GM12872 (cell line): Measurements from ENCODE around the gene SREBF2.

Experiments used
- TF ChIP-seq, protein P1 (sequence below): IDR thresholded peaks from 3 replicates; pipeline ENCODE4 v1.5.1; 2011; ENCODE audit warnings: low read depth, mild to moderate bottlenecking, low read length, moderate library complexity; ENCODE audit not compliant: insufficient read depth

The SREBF2 gene

DNA sequence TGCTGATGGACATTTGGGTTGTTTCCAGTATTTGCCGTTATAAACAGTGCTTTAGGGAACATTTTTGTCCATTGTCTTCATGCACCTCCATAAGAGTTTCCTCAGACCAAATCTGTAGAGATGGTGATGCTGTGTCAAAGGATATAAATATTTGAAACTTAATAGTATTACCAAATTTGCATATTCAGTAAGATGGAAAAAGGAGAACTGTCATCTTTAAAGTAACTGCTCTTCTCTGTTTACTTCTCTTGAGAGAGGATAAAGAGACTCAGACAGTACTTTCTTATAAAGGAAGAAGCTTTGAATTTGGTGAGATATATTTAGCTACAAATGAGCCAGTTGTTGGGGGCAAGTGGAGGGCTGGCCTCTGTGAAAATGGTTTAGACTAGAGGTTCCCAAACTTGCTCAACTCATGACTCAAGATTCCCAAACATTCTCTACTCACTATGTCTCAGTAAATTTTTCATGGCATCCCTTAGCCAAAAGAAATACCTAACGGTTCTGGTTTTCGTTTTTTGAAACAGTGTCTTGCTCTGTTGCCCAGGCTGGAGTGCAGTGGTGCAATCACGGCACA is 55.8 kb downstream of the SREBF2 start:
- TF ChIP-seq, protein P1, sequence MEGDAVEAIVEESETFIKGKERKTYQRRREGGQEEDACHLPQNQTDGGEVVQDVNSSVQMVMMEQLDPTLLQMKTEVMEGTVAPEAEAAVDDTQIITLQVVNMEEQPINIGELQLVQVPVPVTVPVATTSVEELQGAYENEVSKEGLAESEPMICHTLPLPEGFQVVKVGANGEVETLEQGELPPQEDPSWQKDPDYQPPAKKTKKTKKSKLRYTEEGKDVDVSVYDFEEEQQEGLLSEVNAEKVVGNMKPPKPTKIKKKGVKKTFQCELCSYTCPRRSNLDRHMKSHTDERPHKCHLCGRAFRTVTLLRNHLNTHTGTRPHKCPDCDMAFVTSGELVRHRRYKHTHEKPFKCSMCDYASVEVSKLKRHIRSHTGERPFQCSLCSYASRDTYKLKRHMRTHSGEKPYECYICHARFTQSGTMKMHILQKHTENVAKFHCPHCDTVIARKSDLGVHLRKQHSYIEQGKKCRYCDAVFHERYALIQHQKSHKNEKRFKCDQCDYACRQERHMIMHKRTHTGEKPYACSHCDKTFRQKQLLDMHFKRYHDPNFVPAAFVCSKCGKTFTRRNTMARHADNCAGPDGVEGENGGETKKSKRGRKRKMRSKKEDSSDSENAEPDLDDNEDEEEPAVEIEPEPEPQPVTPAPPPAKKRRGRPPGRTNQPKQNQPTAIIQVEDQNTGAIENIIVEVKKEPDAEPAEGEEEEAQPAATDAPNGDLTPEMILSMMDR = no peak

DNA sequence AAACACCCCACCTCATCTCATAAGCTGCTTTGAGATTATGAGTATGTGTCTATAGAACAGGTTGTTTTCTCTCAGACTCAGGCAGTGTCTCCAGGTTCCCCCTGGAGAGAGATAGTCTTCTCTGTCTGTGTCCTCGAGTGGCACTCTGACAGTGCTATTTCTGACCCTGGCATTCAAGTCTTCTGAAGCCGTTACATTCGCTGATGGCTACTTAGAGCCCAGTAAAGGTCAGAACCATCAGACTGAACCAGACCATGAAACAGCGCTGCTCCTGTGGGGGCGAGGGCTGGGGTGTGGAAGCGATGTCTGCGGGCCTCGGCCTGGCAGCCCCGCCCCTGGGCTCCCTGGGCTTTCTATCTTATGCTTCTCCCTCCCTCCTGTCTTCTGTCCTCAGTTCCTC is 58.5 kb downstream of the SREBF2 start:
- TF ChIP-seq, protein P1 = no peak

DNA sequence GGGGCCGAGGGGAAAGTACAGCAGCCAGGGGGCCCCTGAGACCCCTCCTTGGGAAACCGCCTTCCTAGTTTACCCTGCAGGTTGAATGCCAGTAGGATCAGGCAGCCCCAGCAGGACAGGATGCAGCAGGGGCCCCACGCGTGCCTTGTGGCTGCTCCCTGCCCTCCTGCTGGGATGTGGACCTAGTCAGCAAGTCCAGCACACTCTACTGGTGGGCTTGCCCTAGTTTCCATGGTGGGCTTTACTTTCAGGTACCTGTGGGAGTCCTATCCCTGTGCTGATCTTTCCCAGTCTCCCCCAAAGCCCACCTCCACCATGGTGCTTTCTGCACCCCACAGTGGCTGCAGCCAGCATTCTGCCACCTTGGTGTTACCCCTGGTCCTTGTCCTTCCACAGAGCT is 59.8 kb downstream of the SREBF2 start:
- TF ChIP-seq, protein P1 = no peak

DNA sequence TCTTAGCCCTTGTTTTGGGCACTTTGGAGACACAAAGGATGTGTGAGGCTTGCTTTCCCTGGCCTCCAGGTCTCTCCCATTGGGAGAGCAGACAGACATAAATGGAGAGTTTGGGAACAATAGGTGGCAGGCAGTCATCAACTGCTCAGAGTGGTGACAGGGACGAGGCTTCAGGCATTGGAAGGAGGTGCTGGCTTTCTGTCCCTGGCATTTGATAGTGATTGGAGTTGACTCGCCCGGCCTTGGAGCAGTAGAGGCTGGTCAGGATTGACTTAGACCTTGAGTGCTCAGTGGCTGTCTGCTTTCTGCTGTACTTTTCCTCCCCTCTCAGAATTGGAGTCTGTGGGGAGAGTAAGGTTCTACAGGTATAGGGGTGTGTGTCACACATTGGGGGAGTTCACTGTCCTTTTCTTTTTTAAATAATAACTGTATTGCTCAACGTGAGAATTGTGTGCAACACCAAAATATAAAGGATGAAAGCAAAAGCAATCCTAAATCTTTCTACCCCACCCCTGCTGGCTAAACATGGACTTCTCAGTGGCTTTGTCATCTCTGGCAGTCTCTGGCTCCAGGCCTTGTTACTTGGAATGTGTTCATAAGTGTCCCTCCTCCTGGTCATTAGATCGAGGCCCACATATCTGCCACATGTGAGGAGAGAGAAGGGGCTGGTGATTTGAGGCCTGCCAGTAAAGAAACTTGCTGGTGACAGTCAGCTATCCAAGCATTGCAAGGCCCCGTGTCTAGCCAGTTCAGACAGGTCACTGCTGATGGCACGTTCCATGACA is 60.9 kb downstream of the SREBF2 start:
- TF ChIP-seq, protein P1 = no peak

DNA sequence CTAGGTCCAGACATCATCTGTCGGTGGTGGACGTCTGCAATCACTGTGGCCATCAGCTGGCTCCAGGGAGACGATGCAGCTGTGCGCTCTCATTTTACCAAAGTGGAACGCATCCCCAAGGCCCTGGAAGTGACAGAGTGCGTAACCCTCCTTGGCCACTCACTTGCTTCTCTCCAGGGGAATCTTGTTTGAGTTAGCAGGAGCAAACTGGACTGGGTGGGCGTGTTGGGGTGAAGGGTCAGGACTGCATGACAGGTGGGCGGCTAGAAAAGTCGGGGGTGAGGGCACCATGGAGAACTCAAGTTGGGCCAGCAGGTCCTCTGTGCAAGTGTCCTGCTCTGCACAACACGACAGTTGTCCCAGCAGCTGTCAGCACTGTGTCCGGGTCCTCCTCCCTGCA is 65.7 kb downstream of the SREBF2 start:
- TF ChIP-seq, protein P1 = no peak

DNA sequence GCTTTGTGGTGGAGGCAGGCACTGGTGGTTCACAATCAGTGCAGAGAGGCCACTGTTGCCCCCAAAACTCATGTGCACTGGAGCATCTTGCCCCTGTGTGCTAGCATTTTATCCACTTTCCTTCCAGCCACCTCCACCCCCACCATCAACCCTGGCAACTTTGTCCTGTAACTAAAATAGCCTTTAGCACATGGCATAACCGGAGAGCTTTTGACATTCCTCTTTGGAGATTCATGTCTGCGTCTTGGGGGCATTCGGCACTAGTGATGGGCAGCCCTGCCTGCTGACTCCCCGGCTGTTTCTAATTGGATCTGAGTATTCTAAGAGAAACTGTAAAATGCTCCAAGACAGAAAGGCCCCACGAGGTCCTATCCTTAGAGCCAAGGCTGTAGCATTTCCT is 66.2 kb downstream of the SREBF2 start:
- TF ChIP-seq, protein P1 = no peak

DNA sequence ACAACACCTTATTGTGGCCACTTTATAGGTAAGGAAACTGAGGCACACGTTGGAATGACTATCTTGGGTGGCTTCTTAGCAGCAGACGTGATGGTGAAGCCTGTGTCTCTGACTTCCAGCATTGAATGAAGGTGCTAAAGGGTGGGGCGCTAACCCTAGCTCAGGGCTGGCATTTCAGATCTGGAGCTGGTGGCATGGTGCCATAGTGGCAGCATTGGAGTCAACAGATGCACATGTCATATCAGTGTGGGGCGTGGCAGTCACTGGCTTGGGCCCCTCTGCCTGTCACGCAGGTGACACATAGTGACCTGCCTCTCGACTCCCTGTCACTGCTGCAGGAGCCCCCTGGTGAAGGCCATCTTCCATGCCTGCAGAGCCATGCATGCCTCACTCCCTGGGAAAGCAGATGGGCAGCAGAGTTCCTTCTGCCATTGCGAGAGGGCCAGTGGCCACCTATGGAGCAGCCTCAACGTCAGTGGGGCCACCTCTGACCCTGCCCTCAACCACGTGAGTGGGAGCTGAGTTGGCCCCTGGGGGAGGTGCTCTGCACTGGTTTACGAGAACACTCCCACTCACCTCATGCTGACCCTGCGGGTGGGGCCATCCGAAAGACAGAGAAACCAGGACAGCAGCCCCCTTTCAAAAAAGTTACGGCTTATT is 67.2 kb downstream of the SREBF2 start:
- TF ChIP-seq, protein P1 = no peak
